Motor neuron (in vitro differentiated cells): Measurements from ENCODE around the gene ITGA4. TPM values are rescaled to one million over a fixed set of nuclear protein-coding genes. Genes with fewer than 3 reads are reported as not detected.

ENCODE experiments used
- ATAC-seq, 8 experiments: fragments of 200-7000 bp; cut with Tn5 transposase; replicated peaks in 6 of 8; 2 replicates each; pipeline ENCODE4 v1.8.0; 2021; ENCODE audit warnings: mild to moderate bottlenecking in 8 of 8, moderate library complexity in 8 of 8
- H3K27ac ChIP-seq, 2 donors: fragments of 250-450 bp; sonication (Bioruptor Pico); 2 replicates each; pipeline ENCODE4 v1.9.0; 2021; ENCODE audit warnings: antibody characterized with exemption in 2 of 2, mild to moderate bottlenecking in 2 of 2, moderate library complexity in 1 of 2
- H3K4me1 ChIP-seq, 2 donors: fragments of 250-450 bp; sonication (Bioruptor Pico); replicated peaks in 1 of 2; 2 replicates each; pipeline ENCODE4 v1.6.1; 2021; ENCODE audit warnings: antibody characterized with exemption in 2 of 2, mild to moderate bottlenecking in 2 of 2, moderate library complexity in 1 of 2
- H3K4me3 ChIP-seq, 5 donors: fragments of 250-450 bp; sonication (Bioruptor Pico); 2 replicates each; pipeline ENCODE4 v1.9.0; 2021; ENCODE audit warnings: antibody characterized with exemption in 5 of 5, mild to moderate bottlenecking in 5 of 5, moderate library complexity in 4 of 5
- WGBS, 10 experiments: fragments of 450-650 bp; shearing (Covaris generic); methylation state at CpG; one replicate each; pipeline ENCODE4 v1.0.0; 2022; 5-methylcytosine and 5-hydroxymethylcytosine counted together
- in situ Hi-C, 9 experiments: fragments of 400-800 bp; cut with MboI; loops; one replicate each; pipeline ENCODE4 v1.15.0; 2021; ENCODE audit warnings: low sequenced_read_pairs in 9 of 9, low pct_unique_long_range_greater_than_20kb in 2 of 9; ENCODE audit not compliant: unreplicated experiment in 9 of 9
- total RNA-seq, 8 experiments: library from RNA; unstranded; fragments of 300-600 nt; gene quantifications; 2 replicates each; pipeline versions ENCODE4 v1.2.3 to v1.2.4, GENCODE V29; 2022

ITGA4 gene
- total RNA-seq, 8 experiments from 2014 or later = 1.4 to 58.3 (median 8.4) TPM

- ATAC-seq = no peak
- Histone ChIP-seq H3K4me3 (no peak overlapping the region), H3K4me1 (peaks cover 0 to 28% of the 10 kb centered on the region in 2 donors), H3K27ac (no peak overlapping the region)
- WGBS, 10 experiments = 50 to 100% (median 90%) methylated on average over 1 of the region's 1 CpG; no CpG with 5 or more reads in 2 of the 10 experiments
- in situ Hi-C loops = loop anchor here in 1 of 9 experiments (25.0 kb wide), 1 partner anchor 228 kb away; no protein-coding TSS in a partner anchor
Observed at GRCh38 chr2:181483876-181484275, 26.7 kb downstream of the ITGA4 start.

GRCh38 chr2:181484851-181485637, 27.9 kb downstream of the ITGA4 start:
- H3K27ac ChIP-seq = no peak overlapping the region
- WGBS, 10 experiments = 0 to 80% (median 73%) methylated on average over 1 to 5 of the region's 5 CpGs
- in situ Hi-C loops = loop anchor here in 1 of 9 experiments (25.0 kb wide), 1 partner anchor 227 kb away; no protein-coding TSS in a partner anchor
- H3K4me3 ChIP-seq = no peak overlapping the region
- H3K4me1 ChIP-seq = peaks cover 0 to 28% of the 10 kb centered on the region in 2 donors
- ATAC-seq = peak in 5 of 8 experiments; percentile 65 to 93 (median 91)

- 29 to 93% (median 56%) methylated on average over 1 to 3 of the region's 3 CpGs for WGBS, 10 experiments
- in situ Hi-C loops = loop anchor here in 1 of 9 experiments (25.0 kb wide), 1 partner anchor 227 kb away; no protein-coding TSS in a partner anchor
- H3K4me1 ChIP-seq = peaks cover 0 to 28% of the 10 kb centered on the region in 2 donors
- H3K4me3 ChIP-seq = no peak overlapping the region
- no peak overlapping the region for H3K27ac ChIP-seq
- peak in 5 of 8 experiments; percentile 58 to 88 (median 86) for ATAC-seq
Observed at GRCh38 chr2:181485638-181485946, 28.4 kb downstream of the ITGA4 start.

- no peak for ATAC-seq
- in situ Hi-C loops = loop anchor here in 1 of 9 experiments (25.0 kb wide), 1 partner anchor 213 kb away; no protein-coding TSS in a partner anchor
- WGBS, 10 experiments = 56 to 100% (median 90%) methylated on average over 1 to 4 of the region's 4 CpGs; no CpG with 5 or more reads in 3 of the 10 experiments
- Histone ChIP-seq H3K4me3 (no peak overlapping the region), H3K27ac (no peak overlapping the region), H3K4me1 (peaks cover 0 to 9% of the 10 kb centered on the region in 2 donors)
Observed at GRCh38 chr2:181499231-181499630, 42.0 kb downstream of the ITGA4 start.

GRCh38 chr2:181500201-181500600, 43.0 kb downstream of the ITGA4 start:
- peaks cover 0 to 9% of the 10 kb centered on the region in 2 donors for H3K4me1 ChIP-seq
- no peak overlapping the region for H3K4me3 ChIP-seq
- in situ Hi-C loops = no loop called here
- H3K27ac ChIP-seq = no peak overlapping the region
- WGBS, 10 experiments = 20 to 100% (median 83%) methylated on average over 1 to 4 of the region's 4 CpGs; no CpG with 5 or more reads in 3 of the 10 experiments
- ATAC-seq = no peak

- 14 to 53% (median 38%) methylated on average over 1 to 3 of the region's 3 CpGs; no CpG with 5 or more reads in 2 of the 10 experiments for WGBS, 10 experiments
- H3K4me3 ChIP-seq = no peak overlapping the region
- H3K27ac ChIP-seq = no peak overlapping the region
- in situ Hi-C loops = no loop called here
- no peaks in the 10 kb centered on the region for H3K4me1 ChIP-seq
- no peak for ATAC-seq
Observed at GRCh38 chr2:181515719-181516118, 58.5 kb downstream of the ITGA4 start.

- no peaks in the 10 kb centered on the region for H3K4me1 ChIP-seq
- H3K4me3 ChIP-seq = no peak overlapping the region
- no peak overlapping the region for H3K27ac ChIP-seq
- ATAC-seq = no peak
- in situ Hi-C loops = no loop called here
Observed at GRCh38 chr2:181516992-181517391, 59.8 kb downstream of the ITGA4 start.

GRCh38 chr2:181517685-181518301, 60.6 kb downstream of the ITGA4 start:
- 50 to 89% (median 60%) methylated on average over 1 of the region's 1 CpG; no CpG with 5 or more reads in 7 of the 10 experiments for WGBS, 10 experiments
- in situ Hi-C loops = no loop called here
- no peaks in the 10 kb centered on the region for H3K4me1 ChIP-seq
- no peak overlapping the region for H3K4me3 ChIP-seq
- no peak for ATAC-seq
- H3K27ac ChIP-seq = no peak overlapping the region

- no peak for ATAC-seq
- H3K4me1 ChIP-seq = no peaks in the 10 kb centered on the region
- 89 to 100% (median 100%) methylated on average over 1 of the region's 1 CpG; no CpG with 5 or more reads in 4 of the 10 experiments for WGBS, 10 experiments
- in situ Hi-C loops = no loop called here
- H3K27ac ChIP-seq = no peak overlapping the region
- no peak overlapping the region for H3K4me3 ChIP-seq
Observed at GRCh38 chr2:181520253-181520652, 63.1 kb downstream of the ITGA4 start.

GRCh38 chr2:181523756-181524155, 66.6 kb downstream of the ITGA4 start:
- Histone ChIP-seq H3K27ac (no peak overlapping the region), H3K4me1 (no peaks in the 10 kb centered on the region), H3K4me3 (no peak overlapping the region)
- WGBS, 10 experiments = 80 to 100% (median 83%) methylated on average over 1 to 4 of the region's 5 CpGs; no CpG with 5 or more reads in 3 of the 10 experiments
- ATAC-seq = no peak
- in situ Hi-C loops = no loop called here

- 79 to 100% (median 98%) methylated on average over 1 to 4 of the region's 4 CpGs for WGBS, 10 experiments
- no peak overlapping the region for H3K4me3 ChIP-seq
- in situ Hi-C loops = no loop called here
- no peak for ATAC-seq
- no peak overlapping the region for H3K27ac ChIP-seq
- no peaks in the 10 kb centered on the region for H3K4me1 ChIP-seq
Observed at GRCh38 chr2:181526014-181526413, 68.8 kb downstream of the ITGA4 start.

GRCh38 chr2:181527058-181527457, 69.9 kb downstream of the ITGA4 start:
- Histone ChIP-seq H3K27ac (no peak overlapping the region), H3K4me1 (no peaks in the 10 kb centered on the region), H3K4me3 (no peak overlapping the region)
- WGBS, 10 experiments = 74 to 100% (median 88%) methylated on average over 2 to 6 of the region's 6 CpGs; no CpG with 5 or more reads in 1 of the 10 experiments
- no peak for ATAC-seq
- in situ Hi-C loops = no loop called here

- 0 to 100% (median 82%) methylated on average over 1 of the region's 1 CpG for WGBS, 10 experiments
- Histone ChIP-seq H3K4me1 (no peaks in the 10 kb centered on the region), H3K4me3 (no peak overlapping the region), H3K27ac (no peak overlapping the region)
- in situ Hi-C loops = no loop called here
- ATAC-seq = no peak
Observed at GRCh38 chr2:181528441-181528840, 71.3 kb downstream of the ITGA4 start.
